Measurements from ENCODE around the gene GRM7. TPM values are rescaled to one million over a fixed set of nuclear protein-coding genes. Genes with fewer than 3 reads are reported as not detected.
A peak's percentile ranks its signal among the peaks of the same experiment; 100 is the strongest.

Gene GRM7
- total RNA-seq, 1 experiment from 2014 or later: 0.04 TPM

- no peak overlapping the region for H3K27ac ChIP-seq
- no peaks in the 10 kb centered on the region for H3K4me1 ChIP-seq
Measured at GRCh38 chr3:7025581-7026300, 164.8 kb downstream of the GRM7 start.

DNA sequence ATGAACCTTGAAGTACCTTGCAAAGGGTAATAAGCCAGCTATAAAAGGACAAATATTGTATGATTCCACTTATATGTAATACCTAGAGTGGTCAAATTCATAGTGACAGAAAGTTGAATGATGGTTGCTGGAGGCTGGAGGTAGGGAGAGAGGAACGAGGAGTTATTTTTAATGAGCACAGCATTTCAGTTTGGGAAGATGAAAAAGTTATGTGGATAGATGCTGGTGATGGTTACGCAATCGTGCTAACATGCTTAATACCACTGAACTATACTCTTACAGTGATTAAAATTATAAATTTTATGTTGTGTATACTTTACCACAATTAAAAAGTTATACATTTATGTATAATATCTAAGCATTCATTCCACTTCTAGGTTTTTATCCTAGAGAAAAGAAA is 168.6 kb downstream of the GRM7 start:
- no peak overlapping the region for H3K4me3 ChIP-seq

More at GRCh38 chr3:7025581-7026300, 164.8 kb downstream of the GRM7 start:
- DNase-seq: no peak
- Histone ChIP-seq H3K9me3 (replicated peaks) (no peaks in the 10 kb centered on the region), H3K27me3 (no peaks in the 10 kb centered on the region), H3K36me3 (no peaks in the 10 kb centered on the region), H3K4me3 (no peak overlapping the region)

GRCh38 chr3:7038394-7038793 is 177.5 kb downstream of the GRM7 start:
- Histone ChIP-seq H3K4me3 (no peak overlapping the region), H3K9me3 (replicated peaks) (no peaks in the 10 kb centered on the region), H3K27me3 (no peaks in the 10 kb centered on the region), H3K4me1 (no peaks in the 10 kb centered on the region), H3K27ac (no peak overlapping the region), H3K36me3 (no peaks in the 10 kb centered on the region)
- no peak for DNase-seq

More for the DNA sequence above, 168.6 kb downstream of the GRM7 start:
- H3K36me3 ChIP-seq: no peaks in the 10 kb centered on the region
- H3K4me1 ChIP-seq: no peaks in the 10 kb centered on the region
- no peak for DNase-seq
- H3K27ac ChIP-seq: no peak overlapping the region
- H3K9me3 ChIP-seq (replicated peaks): no peaks in the 10 kb centered on the region
- H3K27me3 ChIP-seq: no peaks in the 10 kb centered on the region

GRCh38 chr3:7062714-7063113 is 201.8 kb downstream of the GRM7 start:
- DNase-seq: no peak
- Histone ChIP-seq H3K36me3 (no peaks in the 10 kb centered on the region), H3K4me1 (no peaks in the 10 kb centered on the region), H3K9me3 (replicated peaks) (no peaks in the 10 kb centered on the region), H3K4me3 (no peak overlapping the region), H3K27me3 (no peaks in the 10 kb centered on the region), H3K27ac (no peak overlapping the region)

- DNase-seq: no peak
- Histone ChIP-seq H3K4me3 (no peak overlapping the region), H3K27ac (no peak overlapping the region), H3K27me3 (no peaks in the 10 kb centered on the region), H3K4me1 (0 out of 2 replicates have a peak, but pooled peaks cover 2% of the 10 kb centered on the region), H3K9me3 (replicated peaks) (no peaks in the 10 kb centered on the region), H3K36me3 (no peaks in the 10 kb centered on the region)
Measured at GRCh38 chr3:7070461-7070860, 209.5 kb downstream of the GRM7 start.

DNA sequence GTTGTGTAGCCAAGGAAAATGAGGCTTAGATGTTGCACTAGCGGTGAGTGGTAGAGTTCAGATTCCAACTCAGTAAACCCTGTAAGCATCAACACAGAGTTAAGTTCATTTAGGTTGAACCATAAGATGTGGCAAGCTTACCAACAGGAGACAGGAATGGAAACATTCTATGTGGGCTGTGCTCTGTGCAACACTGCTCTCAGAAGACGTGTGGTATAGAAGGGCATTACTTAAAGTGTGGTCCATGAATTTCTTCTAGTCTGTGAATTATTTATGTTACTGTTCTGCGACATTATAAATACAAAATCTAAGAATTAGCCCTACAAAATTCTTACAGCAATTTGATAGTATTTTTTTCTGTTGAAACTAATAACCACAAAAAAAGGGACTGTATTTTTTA is 213.3 kb downstream of the GRM7 start:
- 0 out of 2 replicates have a peak, but pooled peaks cover 2% of the 10 kb centered on the region for H3K4me1 ChIP-seq
- no peak overlapping the region for H3K27ac ChIP-seq
- no peak for DNase-seq
- no peaks in the 10 kb centered on the region for H3K9me3 ChIP-seq (replicated peaks)
- H3K36me3 ChIP-seq: no peaks in the 10 kb centered on the region
- H3K27me3 ChIP-seq: no peaks in the 10 kb centered on the region
- H3K4me3 ChIP-seq: no peak overlapping the region

DNA sequence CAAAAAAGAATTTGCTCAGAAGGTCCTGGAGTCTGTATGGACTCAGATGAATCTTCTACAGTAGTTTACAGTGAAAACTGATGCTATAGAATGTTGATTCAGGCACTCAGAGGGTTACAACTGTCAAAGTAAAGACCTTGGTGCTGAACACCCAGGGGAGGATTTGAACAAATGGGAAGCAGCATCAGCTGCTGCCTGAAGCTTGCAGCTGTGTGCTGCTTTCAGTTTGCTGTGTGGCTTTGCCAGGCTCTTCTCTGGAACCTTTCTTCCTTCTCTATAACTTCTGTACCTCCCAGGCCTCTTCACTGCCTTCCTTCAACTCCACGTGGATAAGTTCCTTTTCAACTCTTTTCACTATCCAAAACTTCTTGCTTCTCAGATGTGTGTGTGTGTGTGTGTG is 214.2 kb downstream of the GRM7 start:
- Histone ChIP-seq H3K27me3 (no peaks in the 10 kb centered on the region), H3K9me3 (replicated peaks) (no peaks in the 10 kb centered on the region), H3K27ac (no peak overlapping the region)

DNA sequence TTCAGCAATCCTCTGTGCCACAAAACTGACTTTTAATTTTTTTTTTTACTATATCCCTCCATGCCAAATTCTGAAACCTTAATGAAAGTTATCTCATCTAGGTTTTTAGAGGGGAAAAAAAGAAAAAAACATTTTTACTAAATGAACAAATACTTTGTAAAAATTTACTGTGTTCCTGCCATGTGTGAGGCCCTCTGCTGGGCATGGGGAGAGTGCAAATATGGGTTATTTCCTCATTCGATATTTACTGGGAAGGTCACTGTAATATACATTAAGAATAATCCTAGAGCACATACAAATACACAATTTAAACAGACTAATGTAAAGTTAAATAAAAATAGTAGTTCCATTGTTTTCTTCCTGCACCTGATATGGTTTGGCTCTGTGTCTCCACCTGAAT is 215.0 kb downstream of the GRM7 start:
- no peak for DNase-seq
- Histone ChIP-seq H3K4me3 (no peak overlapping the region), H3K27me3 (no peaks in the 10 kb centered on the region), H3K27ac (no peak overlapping the region), H3K9me3 (replicated peaks) (no peaks in the 10 kb centered on the region), H3K4me1 (0 out of 2 replicates have a peak, but pooled peaks cover 2% of the 10 kb centered on the region), H3K36me3 (no peaks in the 10 kb centered on the region)

More for the DNA sequence above, 214.2 kb downstream of the GRM7 start:
- H3K4me3 ChIP-seq: no peak overlapping the region
- DNase-seq: peak; percentile 7 to 43
- H3K36me3 ChIP-seq: no peaks in the 10 kb centered on the region
- H3K4me1 ChIP-seq: 0 out of 2 replicates have a peak, but pooled peaks cover 2% of the 10 kb centered on the region

DNA sequence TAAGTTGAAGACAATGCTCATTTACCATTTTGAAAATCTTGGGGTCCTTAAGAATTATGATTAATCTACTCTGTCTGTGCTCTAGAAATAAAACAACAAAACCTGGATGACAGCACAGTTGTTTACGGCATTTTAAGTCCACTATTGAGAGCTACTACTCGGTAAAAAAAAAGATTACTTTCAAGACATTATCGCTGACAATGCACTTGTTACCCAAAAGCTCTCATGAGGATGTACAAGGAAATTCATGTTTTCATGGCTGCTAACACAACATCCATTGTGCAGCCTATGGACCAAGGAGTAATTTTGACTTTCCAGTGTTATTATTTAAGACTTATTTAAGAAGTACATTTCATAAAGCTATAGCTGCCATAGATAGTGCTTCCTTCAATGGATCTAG is 221.3 kb downstream of the GRM7 start:
- H3K9me3 ChIP-seq (replicated peaks): no peaks in the 10 kb centered on the region
- H3K4me1 ChIP-seq: no peaks in the 10 kb centered on the region
- H3K36me3 ChIP-seq: no peaks in the 10 kb centered on the region
- no peaks in the 10 kb centered on the region for H3K27me3 ChIP-seq
- no peak overlapping the region for H3K27ac ChIP-seq
- no peak for DNase-seq
- no peak overlapping the region for H3K4me3 ChIP-seq

DNA sequence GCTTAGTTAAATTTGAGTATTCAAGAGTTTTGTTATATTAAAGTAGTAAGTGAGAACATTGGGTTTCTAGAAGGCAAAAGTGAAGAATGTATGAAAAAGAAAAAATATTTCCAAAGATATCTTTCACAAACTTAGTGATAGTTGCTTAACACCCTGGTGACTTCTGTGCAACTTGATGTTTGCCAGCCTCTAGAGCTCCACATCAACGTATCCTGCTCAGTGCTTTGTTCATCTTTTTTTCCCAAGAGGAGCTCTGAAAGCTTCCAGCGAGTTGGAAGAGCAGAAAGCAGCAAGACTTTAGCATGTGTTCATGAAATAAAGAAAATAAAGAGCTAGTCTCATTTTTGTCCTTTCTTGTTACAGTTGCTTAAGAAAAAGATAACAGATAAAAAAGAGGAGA is 225.5 kb downstream of the GRM7 start:
- Histone ChIP-seq H3K9me3 (replicated peaks) (no peaks in the 10 kb centered on the region), H3K4me1 (no peaks in the 10 kb centered on the region), H3K4me3 (no peak overlapping the region), H3K36me3 (no peaks in the 10 kb centered on the region), H3K27me3 (no peaks in the 10 kb centered on the region), H3K27ac (no peak overlapping the region)
- DNase-seq: no peak

- H3K9me3 ChIP-seq (replicated peaks): no peaks in the 10 kb centered on the region
- H3K4me3 ChIP-seq: no peak overlapping the region
- H3K36me3 ChIP-seq: no peaks in the 10 kb centered on the region
- no peak for DNase-seq
- no peaks in the 10 kb centered on the region for H3K27me3 ChIP-seq
- no peak overlapping the region for H3K27ac ChIP-seq
- H3K4me1 ChIP-seq: no peaks in the 10 kb centered on the region
Measured at GRCh38 chr3:7095116-7095515, 234.2 kb downstream of the GRM7 start.

DNA sequence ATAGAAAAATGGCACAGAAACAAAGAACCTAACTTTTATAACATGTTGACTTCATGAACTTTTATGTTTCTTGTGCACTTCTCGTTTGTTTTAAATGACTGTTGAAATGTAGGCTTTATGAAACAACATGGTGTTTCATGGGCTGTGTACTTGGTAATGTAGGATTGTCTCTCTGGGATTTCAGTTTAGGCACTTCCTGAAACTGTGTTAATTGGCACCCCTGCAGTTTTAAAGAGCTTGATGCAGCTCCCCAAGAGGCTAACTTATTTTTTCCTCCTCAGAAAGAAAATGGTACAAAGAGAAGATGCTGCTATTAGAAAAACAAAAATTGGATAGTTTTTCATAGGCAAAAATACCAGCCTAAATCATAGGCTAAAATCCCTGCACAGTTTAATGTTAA is 239.2 kb downstream of the GRM7 start:
- Histone ChIP-seq H3K4me3 (no peak overlapping the region), H3K36me3 (no peaks in the 10 kb centered on the region), H3K27me3 (no peaks in the 10 kb centered on the region), H3K9me3 (replicated peaks) (no peaks in the 10 kb centered on the region), H3K27ac (no peak overlapping the region), H3K4me1 (no peaks in the 10 kb centered on the region)
- DNase-seq: no peak

GRCh38 chr3:7106635-7107034 is 245.7 kb downstream of the GRM7 start:
- Histone ChIP-seq H3K36me3 (no peaks in the 10 kb centered on the region), H3K4me1 (no peaks in the 10 kb centered on the region), H3K9me3 (replicated peaks) (no peaks in the 10 kb centered on the region), H3K27me3 (no peaks in the 10 kb centered on the region), H3K27ac (no peak overlapping the region), H3K4me3 (no peak overlapping the region)
- no peak for DNase-seq

DNA sequence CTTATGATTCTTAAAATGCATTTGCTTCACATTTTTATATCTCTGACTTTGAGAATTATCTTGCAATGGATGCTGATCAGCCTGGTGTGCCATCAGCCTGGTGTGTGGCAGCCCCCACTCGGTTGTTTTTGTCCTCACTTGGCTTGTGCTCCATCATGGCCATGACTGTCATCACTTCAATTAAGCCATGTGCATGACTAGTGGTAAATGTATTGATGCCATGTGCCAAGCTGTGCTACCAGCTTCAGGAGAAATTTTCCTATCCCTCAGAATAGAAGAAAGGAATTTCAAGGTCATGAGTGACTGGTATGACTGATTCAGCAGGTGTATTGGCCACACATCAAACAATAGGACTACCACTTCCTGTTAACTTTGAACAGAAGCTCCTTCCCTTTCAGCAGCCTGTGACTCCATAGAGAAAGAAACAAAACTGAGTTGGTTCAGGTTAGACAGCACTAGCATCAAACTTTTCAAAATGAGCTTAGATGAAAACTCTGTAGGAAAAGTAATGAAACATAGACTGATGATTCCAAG is 251.7 kb downstream of the GRM7 start:
- H3K4me1 ChIP-seq: no peaks in the 10 kb centered on the region
- no peaks in the 10 kb centered on the region for H3K36me3 ChIP-seq
- no peak for DNase-seq
- no peak overlapping the region for H3K27ac ChIP-seq
- no peaks in the 10 kb centered on the region for H3K9me3 ChIP-seq (replicated peaks)
- H3K4me3 ChIP-seq: no peak overlapping the region
- no peaks in the 10 kb centered on the region for H3K27me3 ChIP-seq

GRCh38 chr3:7144697-7145308 is 283.9 kb downstream of the GRM7 start:
- H3K9me3 ChIP-seq (replicated peaks): no peaks in the 10 kb centered on the region
- no peak overlapping the region for H3K27ac ChIP-seq
- no peaks in the 10 kb centered on the region for H3K36me3 ChIP-seq
- no peaks in the 10 kb centered on the region for H3K4me1 ChIP-seq
- no peaks in the 10 kb centered on the region for H3K27me3 ChIP-seq
- no peak overlapping the region for H3K4me3 ChIP-seq
- peak; percentile 4 to 45 for DNase-seq
